Stimulated activated CD4-positive, alpha-beta T cell treated with anti-CD3 and anti-CD28 coated beads, TNF-alpha, amount 100 ng/mL, for 1 hour (primary cell): ENCODE data around the gene PDE4B.
"Not testable (repeated sequence)": the region's sequence is repeated elsewhere in the genome, so short reads cannot be mapped to it uniquely, and the experiment has no call there.

Experiments used
- DNase-seq, 3 donors: peaks; one replicate each; pipeline ENCODE4 v3.0.0-alpha.2; 2020; ENCODE audit warnings: low read depth in 3 of 3, low spot score in 1 of 3

The PDE4B gene

GRCh38 chr1:65813956-65814355, 21.3 kb downstream of the PDE4B start:
- DNase-seq: no peak

- DNase-seq: no peak
Measured at GRCh38 chr1:65814752-65815151, 22.1 kb downstream of the PDE4B start.

- no peak for DNase-seq
Measured at GRCh38 chr1:65817891-65818290, 25.2 kb downstream of the PDE4B start.

DNA sequence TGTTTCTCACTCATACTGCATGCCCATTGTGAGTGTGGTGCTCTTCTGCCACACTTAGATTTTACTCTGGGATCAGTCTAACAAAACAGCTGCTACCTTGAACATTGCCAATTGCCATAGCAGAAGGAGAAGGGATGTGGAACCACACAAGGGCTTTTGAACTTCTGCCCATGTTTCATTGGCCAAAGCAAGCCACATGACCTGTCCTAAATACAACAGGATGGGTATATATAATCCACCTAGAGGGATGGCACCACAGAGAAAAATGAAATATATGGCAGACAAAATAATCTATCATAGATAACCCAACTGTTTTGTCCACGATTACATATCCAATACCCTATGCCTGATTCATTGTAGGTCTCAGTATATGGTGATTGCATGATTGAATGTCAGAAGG, 26.3 kb downstream of the PDE4B start:
- no peak for DNase-seq

GRCh38 chr1:65820983-65821382, 28.3 kb downstream of the PDE4B start:
- DNase-seq: no peak

DNA sequence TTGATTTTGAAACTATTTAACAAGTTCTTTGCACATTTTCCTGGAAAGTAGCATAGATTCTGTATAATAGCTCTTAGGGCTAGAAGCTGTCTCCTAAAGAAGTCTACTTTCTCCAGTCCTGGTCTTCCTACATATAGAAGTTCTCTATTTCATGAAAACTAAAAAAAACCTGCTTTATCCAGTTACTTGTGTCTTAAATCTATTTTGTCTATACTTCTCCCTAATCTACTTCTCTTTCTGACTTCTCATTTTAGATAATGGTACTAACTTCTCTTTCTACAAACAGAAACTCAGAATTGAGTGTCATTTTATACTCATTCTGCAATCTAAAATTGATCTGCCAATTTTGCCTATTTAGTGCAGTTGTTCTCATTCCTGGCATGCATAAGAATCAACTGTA, 28.7 kb downstream of the PDE4B start:
- no peak for DNase-seq

GRCh38 chr1:65824103-65824502, 31.4 kb downstream of the PDE4B start:
- DNase-seq: no peak

- no peak for DNase-seq
Measured at GRCh38 chr1:65825741-65826140, 33.0 kb downstream of the PDE4B start.

GRCh38 chr1:65826782-65827181, 34.1 kb downstream of the PDE4B start:
- DNase-seq: no peak

GRCh38 chr1:65827346-65827745, 34.7 kb downstream of the PDE4B start:
- no peak for DNase-seq

DNA sequence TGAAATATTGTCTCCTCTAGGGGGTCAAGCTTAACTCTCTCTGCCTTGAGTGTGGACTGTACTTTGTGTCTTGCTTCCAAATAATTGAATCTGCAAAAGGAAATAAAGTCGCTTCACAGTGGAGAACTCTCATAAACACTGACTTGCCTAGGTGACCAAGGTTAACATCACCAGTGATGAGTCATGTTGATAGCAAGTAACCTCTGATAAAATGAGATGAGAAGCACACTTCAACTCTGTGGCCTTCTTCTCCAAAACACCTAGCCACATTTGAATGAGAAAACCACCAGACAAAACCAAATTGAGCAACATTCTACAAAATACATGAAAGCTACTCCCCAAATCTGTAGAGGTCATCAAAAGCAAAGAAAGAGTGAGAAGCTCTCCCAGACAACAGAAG, 37.6 kb downstream of the PDE4B start:
- DNase-seq: no peak

- DNase-seq: no peak
Measured at GRCh38 chr1:65832296-65832695, 39.6 kb downstream of the PDE4B start.

DNA sequence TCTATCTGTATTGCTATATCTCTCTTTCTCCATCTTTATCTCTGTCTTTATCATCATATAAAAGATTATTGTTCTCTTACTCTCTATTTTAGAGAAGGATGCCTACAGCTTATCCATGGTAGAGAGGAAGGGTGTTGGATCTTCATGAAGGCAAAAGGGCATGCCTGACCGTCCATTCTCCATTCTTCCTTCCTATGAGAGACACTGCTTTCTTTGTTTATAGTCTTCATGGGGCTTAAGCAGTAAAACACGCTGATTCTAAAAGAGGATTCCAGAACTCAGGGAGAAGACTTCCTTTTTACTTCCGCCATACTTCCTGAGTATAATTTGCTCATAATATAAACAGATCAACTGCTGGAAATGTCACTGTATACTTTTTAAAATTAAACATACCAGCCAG, 44.0 kb downstream of the PDE4B start:
- DNase-seq: no peak

GRCh38 chr1:65840683-65841082, 48.0 kb downstream of the PDE4B start:
- no peak for DNase-seq

- DNase-seq: no peak
Measured at GRCh38 chr1:65844296-65844695, 51.6 kb downstream of the PDE4B start.

DNA sequence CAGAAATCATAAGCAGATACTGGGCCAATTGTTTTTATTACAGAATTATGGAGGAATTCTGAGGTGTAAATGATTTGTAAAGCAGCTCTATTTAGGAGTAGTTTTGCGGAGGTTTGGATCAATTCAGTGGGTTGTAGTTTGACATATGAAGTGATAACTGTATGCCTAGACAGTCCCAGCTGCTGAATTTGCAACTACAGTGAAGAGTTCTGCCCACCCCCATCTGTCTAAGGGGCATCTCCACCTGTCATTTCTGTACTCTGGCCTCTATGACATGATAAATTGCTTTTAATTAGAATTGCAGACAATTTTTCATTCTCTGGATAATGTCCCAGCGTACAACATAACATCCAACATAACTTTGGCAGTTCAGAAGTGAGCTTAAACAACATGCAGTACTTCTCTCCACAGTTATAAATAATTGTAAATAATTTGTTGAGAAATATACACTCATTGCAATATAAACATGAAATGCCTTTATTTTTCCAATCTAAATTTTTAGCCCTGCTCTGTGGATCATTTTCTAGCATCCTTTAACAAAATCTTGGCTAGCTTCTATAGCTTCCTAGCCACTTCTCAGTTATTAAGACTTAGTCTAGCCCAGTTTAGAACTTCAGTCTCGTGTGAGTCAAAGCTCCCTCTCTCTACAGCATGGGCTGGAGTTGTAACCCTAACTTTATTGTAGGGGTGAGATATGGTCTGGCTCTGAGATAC, 52.3 kb downstream of the PDE4B start:
- no peak for DNase-seq

DNA sequence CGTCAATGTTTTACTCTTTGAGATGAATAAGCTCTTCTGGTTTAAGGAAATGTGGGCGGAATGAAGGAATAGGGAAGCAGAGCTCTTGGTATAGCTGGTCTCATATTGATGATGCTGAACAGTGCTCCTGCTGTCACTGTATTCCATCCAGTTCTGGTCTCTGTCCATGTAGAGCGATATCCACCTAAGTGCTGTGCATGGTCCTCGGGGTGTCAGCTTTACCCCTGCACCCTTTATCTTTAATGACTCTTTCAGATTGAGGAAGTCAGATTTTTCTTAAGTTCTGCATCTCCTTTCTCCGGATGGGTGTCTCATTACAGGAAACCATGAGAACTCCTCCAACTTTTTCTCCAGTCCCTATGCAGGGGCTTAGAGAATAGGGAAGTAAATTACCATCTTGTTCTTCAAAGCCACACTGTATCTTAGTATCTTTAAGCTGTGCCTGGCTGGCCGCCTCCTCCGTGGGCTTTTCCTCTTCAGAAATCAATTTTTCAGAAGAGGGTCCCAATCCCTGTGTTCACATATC, 52.9 kb downstream of the PDE4B start:
- DNase-seq: no peak

DNA sequence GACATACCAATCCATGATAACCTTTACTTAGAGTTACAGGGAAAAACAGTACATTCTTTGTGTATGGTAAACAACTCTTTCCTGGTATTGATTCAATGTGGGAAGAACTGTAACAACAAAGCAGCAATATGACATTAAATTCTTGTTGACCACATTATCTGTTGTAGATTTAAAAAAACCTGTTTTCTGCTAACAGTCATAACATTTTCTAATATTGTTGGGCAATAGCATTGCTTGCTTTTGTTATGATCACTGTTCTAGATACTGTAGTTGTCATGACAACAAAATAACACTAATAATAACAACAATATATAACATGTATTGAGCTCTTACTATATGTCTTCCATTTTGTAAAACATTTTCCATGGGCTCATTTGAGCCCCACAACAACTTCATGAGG, 54.2 kb downstream of the PDE4B start:
- DNase-seq: no peak

DNA sequence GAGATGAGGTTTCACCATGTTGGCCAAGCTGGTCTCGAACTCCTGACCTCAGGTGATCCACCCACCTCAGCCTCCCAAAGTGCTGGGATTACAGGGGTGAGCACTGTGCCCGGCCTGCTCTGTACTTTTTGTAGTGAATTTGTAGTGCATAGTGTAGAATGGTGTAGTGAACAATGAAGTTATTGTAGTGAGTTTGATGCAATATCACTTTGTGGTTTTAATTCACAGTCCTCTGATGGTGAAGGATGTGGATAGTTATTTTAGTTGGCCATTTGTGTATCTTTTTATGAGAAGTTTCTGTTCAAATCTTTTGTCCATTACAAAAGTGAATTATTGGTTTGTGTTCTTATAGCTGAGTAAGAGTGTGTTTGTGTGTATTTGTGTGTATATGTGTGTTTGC, 57.6 kb downstream of the PDE4B start:
- no peak for DNase-seq

GRCh38 chr1:65856591-65856990, 63.9 kb downstream of the PDE4B start:
- not testable (repeated sequence) for DNase-seq

GRCh38 chr1:65866439-65866838, 73.7 kb downstream of the PDE4B start:
- DNase-seq: no peak

DNA sequence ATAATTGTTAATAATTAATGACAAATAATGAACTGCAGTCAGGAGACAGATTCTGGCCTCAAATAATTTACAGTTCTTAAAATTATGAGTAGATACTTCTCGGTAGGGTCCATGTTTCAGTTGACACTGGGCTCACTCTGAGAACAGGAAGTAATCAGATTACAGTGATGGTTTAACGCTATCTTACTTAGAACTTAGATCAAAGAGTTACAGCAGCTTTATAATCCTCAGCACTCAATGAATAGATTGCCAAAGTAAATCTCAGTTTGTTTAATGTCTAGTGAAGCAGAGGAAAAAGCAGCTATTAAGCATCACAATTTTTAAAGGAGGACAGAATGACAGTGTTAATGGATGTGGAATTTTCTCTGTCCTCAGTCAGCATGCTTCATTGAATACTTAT, 79.6 kb downstream of the PDE4B start:
- no peak for DNase-seq

DNA sequence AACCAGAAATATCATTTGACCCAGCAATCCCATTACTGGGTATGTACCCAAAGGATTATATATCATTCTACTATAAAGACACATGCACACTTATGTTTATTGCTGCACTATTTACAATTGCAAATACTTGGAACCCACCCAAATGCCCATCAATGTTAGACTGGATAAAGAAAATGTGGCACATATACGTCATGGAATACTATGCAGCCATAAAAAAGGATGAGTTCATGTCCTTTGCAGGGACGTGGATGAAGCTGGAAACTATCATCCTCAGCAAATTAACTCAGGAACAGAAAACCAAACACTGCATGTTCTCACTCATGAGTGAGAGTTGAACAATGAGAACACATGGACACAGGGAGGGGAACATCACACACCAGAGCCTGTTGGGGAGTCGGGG, 85.6 kb downstream of the PDE4B start:
- DNase-seq: not testable (repeated sequence)
